MCF 10A (cell line): Measurements from ENCODE around the gene PPP1R1B. TPM values are rescaled to one million over a fixed set of nuclear protein-coding genes. Genes with fewer than 3 reads are reported as not detected.

Experiments used
- BruUV-seq: library from RNA; stranded (reverse); fragments of 400-500 nt; replicated peaks from 2 replicates; lab custom pipeline; 2021; lab: Mats Ljungman, UMichigan
- CTCF ChIA-PET: fragments of 300-600 bp; sonication (Branson Sonifier 250); formaldehyde crosslinking; extraction: SDS; loops from one replicate; lab custom pipeline; 2021; ENCODE audit warnings: antibody characterized with exemption, inconsistent platforms; lab: Yijun Ruan, JAX
- POLR2A ChIA-PET: fragments of 300-600, 350-650 bp; sonication (Branson Sonifier 250); formaldehyde crosslinking; extraction: SDS; loops from one replicate; lab custom pipeline; 2020; ENCODE audit warnings: antibody characterized with exemption, inconsistent platforms; lab: Yijun Ruan, JAX
- DNase-seq: peaks from one replicate; pipeline ENCODE4 v3.0.0-alpha.2; 2018; ENCODE audit not compliant: unreplicated experiment
- H3K27ac Mint-ChIP-seq: one replicate; pipeline ENCODE4 v1.8.0; 2022; ENCODE audit warnings: mild to moderate bottlenecking, low read depth, mixed read lengths; ENCODE audit not compliant: unreplicated experiment
- H3K27me3 Mint-ChIP-seq: one replicate; pipeline ENCODE4 v1.8.0; 2022; ENCODE audit warnings: mixed read lengths; ENCODE audit not compliant: insufficient read depth, unreplicated experiment
- H3K36me3 Mint-ChIP-seq: one replicate; pipeline ENCODE4 v1.8.0; 2022; ENCODE audit warnings: mild to moderate bottlenecking, moderate library complexity, mixed read lengths; ENCODE audit not compliant: insufficient read depth, unreplicated experiment
- H3K4me1 Mint-ChIP-seq: one replicate; pipeline ENCODE4 v1.8.0; 2022; ENCODE audit warnings: mixed read lengths; ENCODE audit not compliant: insufficient read depth, unreplicated experiment
- H3K4me3 Mint-ChIP-seq: one replicate; pipeline ENCODE4 v1.8.0; 2022; ENCODE audit warnings: mild to moderate bottlenecking, moderate library complexity, mixed read lengths; ENCODE audit not compliant: unreplicated experiment
- H3K9me3 Mint-ChIP-seq: one replicate; pipeline ENCODE4 v1.8.0; 2022; ENCODE audit warnings: mixed read lengths; ENCODE audit not compliant: unreplicated experiment
- CTCF ChIP-seq: fragments of 200-600 bp; IDR thresholded peaks from one replicate; pipeline ENCODE4 v1.8.0; 2022; ENCODE audit warnings: antibody characterized with exemption, mild to moderate bottlenecking; ENCODE audit not compliant: unreplicated experiment
- intact Hi-C: fragments of 100-400 bp; cut with micrococcal nuclease; formaldehyde crosslinking; loops from 2 replicates; pipeline ENCODE4 v1.14.1; 2022
- total RNA-seq: library from RNA; stranded (reverse); gene quantifications from 2 replicates; pipeline ENCODE4 v1.2.3, GENCODE V29; 2022

The PPP1R1B gene
- total RNA-seq, 1 experiment from 2014 or later: not detected

- BruUV-seq: no TSS peak
- Mint-ChIP-seq H3K4me3 (no peak overlapping the region), H3K4me1 (peaks cover 11% of the 10 kb centered on the region), H3K27me3 (peaks cover 21% of the 10 kb centered on the region), H3K36me3 (peaks cover 6% of the 10 kb centered on the region), H3K27ac (no peak overlapping the region), H3K9me3 (no peaks in the 10 kb centered on the region)
- no peak for TF ChIP-seq CTCF
- ChIA-PET POLR2A (no interaction called here), CTCF (interaction anchor here (0.7 to 1.3 kb wide), 4 partner anchors 9 to 80 kb away, joined by 3 read pairs; no protein-coding TSS in a partner anchor)
- DNase-seq: no peak
- intact Hi-C loops: no loop called here
These were observed 36.6 kb downstream of the PPP1R1B start for GRCh38 chr17:39663340-39663687.

GRCh38 chr17:39663688-39664580, 37.2 kb downstream of the PPP1R1B start:
- DNase-seq: no peak
- H3K27me3 Mint-ChIP-seq: peaks cover 28% of the 10 kb centered on the region
- TF ChIP-seq CTCF: no peak
- CTCF ChIA-PET: interaction anchor here (0.7 to 1.3 kb wide), 4 partner anchors 8 to 80 kb away, joined by 3 read pairs; no protein-coding TSS in a partner anchor
- peaks cover 16% of the 10 kb centered on the region for H3K4me1 Mint-ChIP-seq
- intact Hi-C loops: no loop called here
- no TSS peak for BruUV-seq
- POLR2A ChIA-PET: interaction anchor here (0.6 kb wide), 1 partner anchor 73 kb away, joined by 4 read pairs; no protein-coding TSS in a partner anchor
- no peak overlapping the region for H3K27ac Mint-ChIP-seq
- peaks cover 6% of the 10 kb centered on the region for H3K36me3 Mint-ChIP-seq
- H3K4me3 Mint-ChIP-seq: no peak overlapping the region
- H3K9me3 Mint-ChIP-seq: no peaks in the 10 kb centered on the region

- no peak within 1 kb of the TSS for H3K27ac Mint-ChIP-seq
- H3K4me3 Mint-ChIP-seq: no peak within 1 kb of the TSS
- H3K4me1 Mint-ChIP-seq: peaks cover 16% of the 10 kb centered on the region
- peaks cover 12% of the 10 kb centered on the region for H3K36me3 Mint-ChIP-seq
- ChIA-PET CTCF (interaction anchor here (0.6 to 1.3 kb wide), 2 partner anchors 13 to 65 kb away, joined by 3 read pairs; partner anchors contain the start of gene MIEN1), POLR2A (interaction anchor here (0.9 to 1.7 kb wide), 2 partner anchors 10 to 30 kb away, joined by 3 to 4 read pairs; no protein-coding TSS in a partner anchor)
- no peaks in the 10 kb centered on the region for H3K9me3 Mint-ChIP-seq
- TF ChIP-seq CTCF: no peak
- peaks cover 30% of the 10 kb centered on the region for H3K27me3 Mint-ChIP-seq
- no peak for DNase-seq
- intact Hi-C loops: no loop called here
- BruUV-seq: no TSS peak
These were observed 38.1 kb downstream of the PPP1R1B start, which contains the start of gene TCAP for GRCh38 chr17:39664581-39665561. TCAP (plus strand) TSS chr17:39665349; CDS start chr17:39665360, 11 bp downstream.
